Stimulated activated naive CD8-positive, alpha-beta T cell treated with anti-CD3 and anti-CD28 coated beads, Interleukin-15, Interleukin-2, amounts not matched to agents 100 ng/mL and 50 ng/mL, for 24 hours (primary cell): ENCODE measurements around the gene RNF208.

Source experiments
- H3K27ac Mint-ChIP-seq: one replicate; pipeline ENCODE4 v1.8.0; 2021; ENCODE audit warnings: mild to moderate bottlenecking, mixed read lengths
- H3K27me3 Mint-ChIP-seq: one replicate; pipeline ENCODE4 v1.8.0; 2021; ENCODE audit warnings: mixed read lengths
- H3K36me3 Mint-ChIP-seq: one replicate; pipeline ENCODE4 v1.8.0; 2021; ENCODE audit warnings: low read depth, mixed read lengths
- H3K4me1 Mint-ChIP-seq: one replicate; pipeline ENCODE4 v1.8.0; 2021; ENCODE audit warnings: low read depth, mixed read lengths
- H3K4me3 Mint-ChIP-seq: one replicate; pipeline ENCODE4 v1.8.0; 2021; ENCODE audit warnings: mild to moderate bottlenecking, mixed read lengths
- H3K9me3 Mint-ChIP-seq: one replicate; pipeline ENCODE4 v1.8.0; 2021; ENCODE audit warnings: mixed read lengths

Gene RNF208

DNA sequence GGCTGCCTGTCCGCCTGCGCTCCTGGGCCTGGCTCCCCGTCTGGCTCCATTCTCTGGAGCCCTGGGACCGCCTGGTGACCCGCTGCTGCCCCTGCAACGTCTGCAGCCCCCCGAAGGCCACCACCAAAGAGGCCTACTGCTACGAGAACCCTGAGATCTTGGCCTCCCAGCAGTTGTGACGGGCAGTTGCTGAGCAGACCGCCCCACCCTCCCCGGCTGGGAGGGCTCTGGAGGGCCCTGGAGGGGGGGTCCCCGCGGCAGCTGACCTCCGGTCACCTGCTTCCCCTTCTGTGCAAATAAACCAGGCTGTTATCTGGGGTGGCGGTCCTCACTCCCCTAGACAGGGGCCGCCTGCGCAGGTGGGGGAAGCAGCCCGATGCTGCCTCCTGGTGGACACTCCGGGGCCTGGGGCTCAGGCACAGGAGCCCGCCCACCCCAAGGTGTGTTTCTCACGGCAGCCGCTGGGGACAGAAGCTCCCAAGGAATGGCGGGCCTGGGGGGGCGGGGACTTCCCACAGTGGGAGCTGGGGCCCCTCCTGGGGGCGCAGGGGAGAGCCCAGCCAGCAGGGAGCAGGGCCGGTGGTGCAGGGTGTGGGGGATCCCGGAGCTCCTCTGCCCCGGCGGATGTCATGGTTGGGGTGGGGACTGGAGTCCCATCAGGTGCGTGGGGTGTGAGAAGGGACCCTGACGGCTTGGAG lies 14.3 kb upstream of the RNF208 start:
- Mint-ChIP-seq H3K4me3 (no peak overlapping the region), H3K27ac (no peak overlapping the region)

GRCh38 chr9:137235424-137236237 lies 13.6 kb upstream of the RNF208 start:
- peaks cover 21% of the 10 kb centered on the region for H3K4me1 Mint-ChIP-seq
- H3K9me3 Mint-ChIP-seq, result no peaks in the 10 kb centered on the region
- no peak overlapping the region for H3K27ac Mint-ChIP-seq
- H3K4me3 Mint-ChIP-seq, result no peak overlapping the region
- H3K27me3 Mint-ChIP-seq, result no peaks in the 10 kb centered on the region
- H3K36me3 Mint-ChIP-seq, result no peaks in the 10 kb centered on the region

More for the DNA sequence above, 14.3 kb upstream of the RNF208 start:
- Mint-ChIP-seq H3K27me3 (no peaks in the 10 kb centered on the region), H3K36me3 (peaks cover 4% of the 10 kb centered on the region), H3K9me3 (no peaks in the 10 kb centered on the region), H3K4me1 (peaks cover 21% of the 10 kb centered on the region)

- H3K4me3 Mint-ChIP-seq, result no peak overlapping the region
- peaks cover 20% of the 10 kb centered on the region for H3K4me1 Mint-ChIP-seq
- H3K9me3 Mint-ChIP-seq, result no peaks in the 10 kb centered on the region
- no peaks in the 10 kb centered on the region for H3K36me3 Mint-ChIP-seq
- H3K27ac Mint-ChIP-seq, result no peak overlapping the region
- no peaks in the 10 kb centered on the region for H3K27me3 Mint-ChIP-seq
Measured at GRCh38 chr9:137234758-137235423, 12.9 kb upstream of the RNF208 start.

- H3K36me3 Mint-ChIP-seq, result no peaks in the 10 kb centered on the region
- H3K4me3 Mint-ChIP-seq, result no peak overlapping the region
- no peaks in the 10 kb centered on the region for H3K27me3 Mint-ChIP-seq
- peaks cover 15% of the 10 kb centered on the region for H3K4me1 Mint-ChIP-seq
- H3K9me3 Mint-ChIP-seq, result no peaks in the 10 kb centered on the region
- H3K27ac Mint-ChIP-seq, result no peak overlapping the region
Measured at GRCh38 chr9:137234055-137234697, 12.1 kb upstream of the RNF208 start.

DNA sequence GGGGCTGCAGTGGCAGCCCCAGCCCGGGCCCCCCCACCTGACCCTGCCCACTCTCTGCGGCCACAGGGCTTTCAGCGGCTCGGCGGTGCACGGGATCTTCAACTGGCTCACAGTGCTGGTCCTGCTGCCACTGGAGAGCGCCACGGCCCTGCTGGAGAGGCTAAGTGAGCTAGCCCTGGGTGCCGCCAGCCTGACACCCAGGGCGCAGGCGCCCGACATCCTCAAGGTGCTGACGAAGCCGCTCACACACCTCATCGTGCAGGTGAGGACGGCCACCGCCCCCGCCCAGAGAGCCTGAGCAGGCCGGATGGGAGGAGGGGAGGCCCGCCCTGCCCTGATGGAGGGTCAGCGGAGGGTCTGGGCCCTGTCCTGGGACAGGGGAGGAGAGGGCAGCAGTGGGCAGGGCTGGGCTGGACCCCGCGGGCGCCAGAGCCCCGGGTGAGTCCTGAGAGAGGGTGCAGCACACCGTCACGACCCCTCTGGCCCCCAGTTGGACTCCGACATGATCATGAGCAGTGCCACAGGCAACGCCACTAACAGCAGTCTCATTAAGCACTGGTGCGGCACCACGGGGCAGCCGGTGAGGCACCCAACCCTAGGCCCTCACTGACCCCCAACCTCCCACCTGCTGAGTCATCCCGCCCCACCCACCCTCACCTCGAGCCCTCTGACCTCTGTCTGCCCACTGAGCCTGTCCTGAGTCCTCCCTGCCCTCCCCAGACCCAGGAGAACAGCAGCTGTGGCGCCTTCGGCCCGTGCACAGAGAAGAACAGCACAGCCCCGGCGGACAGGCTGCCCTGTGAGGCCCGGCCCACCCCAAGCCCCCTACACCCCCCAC lies 11.3 kb upstream of the RNF208 start:
- no peaks in the 10 kb centered on the region for H3K9me3 Mint-ChIP-seq
- no peak overlapping the region for H3K27ac Mint-ChIP-seq
- H3K27me3 Mint-ChIP-seq, result no peaks in the 10 kb centered on the region
- H3K4me1 Mint-ChIP-seq, result peaks cover 8% of the 10 kb centered on the region
- no peaks in the 10 kb centered on the region for H3K36me3 Mint-ChIP-seq
- no peak overlapping the region for H3K4me3 Mint-ChIP-seq

DNA sequence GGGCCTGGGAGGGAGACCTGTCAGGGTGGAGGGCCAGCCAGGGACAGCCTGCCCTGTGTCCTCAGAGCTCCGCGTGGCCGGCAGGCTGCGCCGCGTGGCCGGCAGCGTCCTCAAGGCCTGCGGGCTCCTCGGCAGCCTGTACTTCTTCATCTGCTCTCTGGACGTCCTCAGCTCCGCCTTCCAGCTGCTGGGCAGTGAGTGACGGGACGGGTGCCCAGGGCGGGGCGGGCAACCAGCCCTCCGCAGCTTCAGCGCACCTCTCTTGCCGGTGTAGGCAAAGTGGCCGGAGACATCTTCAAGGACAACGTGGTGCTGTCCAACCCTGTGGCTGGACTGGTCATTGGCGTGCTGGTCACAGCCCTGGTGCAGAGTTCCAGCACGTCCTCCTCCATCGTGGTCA lies 10.5 kb upstream of the RNF208 start:
- Mint-ChIP-seq H3K36me3 (no peaks in the 10 kb centered on the region), H3K4me1 (peaks cover 5% of the 10 kb centered on the region), H3K27me3 (peaks cover 3% of the 10 kb centered on the region), H3K4me3 (no peak overlapping the region), H3K9me3 (no peaks in the 10 kb centered on the region), H3K27ac (no peak overlapping the region)

GRCh38 chr9:137232101-137232500 lies 10.1 kb upstream of the RNF208 start:
- H3K4me1 Mint-ChIP-seq, result peaks cover 4% of the 10 kb centered on the region
- peaks cover 4% of the 10 kb centered on the region for H3K27me3 Mint-ChIP-seq
- H3K9me3 Mint-ChIP-seq, result no peaks in the 10 kb centered on the region
- no peaks in the 10 kb centered on the region for H3K36me3 Mint-ChIP-seq
- H3K27ac Mint-ChIP-seq, result no peak overlapping the region
- H3K4me3 Mint-ChIP-seq, result no peak overlapping the region

DNA sequence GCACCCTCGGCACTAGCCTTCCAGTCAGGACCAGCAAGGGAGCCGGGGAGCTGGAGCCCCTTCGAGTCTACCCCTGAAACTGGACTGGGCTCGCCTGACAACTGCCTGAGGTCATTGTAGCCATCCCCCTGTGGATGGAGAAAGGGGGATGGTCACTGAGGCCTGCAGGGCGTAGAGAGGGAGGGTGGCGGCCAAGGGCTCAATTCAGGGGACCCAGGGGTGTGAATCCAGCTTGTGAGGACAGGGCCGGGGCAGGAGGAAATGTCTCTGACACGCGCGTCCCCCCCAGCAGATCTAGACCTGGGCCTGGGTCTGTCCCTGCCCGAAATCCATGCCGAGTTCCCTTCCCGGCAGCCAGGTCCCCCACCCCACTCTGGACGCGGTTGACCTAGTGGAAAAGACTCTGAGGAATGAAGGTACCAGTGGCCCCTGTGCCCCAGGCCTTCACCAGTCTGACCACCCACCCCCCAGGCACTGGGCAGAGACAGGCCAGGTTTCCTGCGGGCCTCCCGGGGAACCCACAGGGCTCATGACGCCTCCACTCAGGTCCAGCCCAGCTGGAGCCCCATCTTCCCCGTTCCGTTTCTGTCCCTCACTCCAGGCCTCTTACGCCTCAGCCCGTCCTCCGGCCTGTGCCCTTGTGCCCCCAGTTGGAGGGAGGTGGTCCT lies 9.5 kb upstream of the RNF208 start:
- Mint-ChIP-seq H3K4me3 (no peak overlapping the region), H3K27ac (no peak overlapping the region), H3K4me1 (peaks cover 4% of the 10 kb centered on the region), H3K36me3 (no peaks in the 10 kb centered on the region), H3K9me3 (no peaks in the 10 kb centered on the region), H3K27me3 (peaks cover 4% of the 10 kb centered on the region)

GRCh38 chr9:137230705-137231371 lies 8.8 kb upstream of the RNF208 start, which contains the start of gene SLC34A3:
SLC34A3 (plus strand) TSS chr9:137230901; CDS start chr9:137231703, 802 bp downstream.
- H3K9me3 Mint-ChIP-seq, result no peaks in the 10 kb centered on the region
- H3K4me3 Mint-ChIP-seq, result no peak within 1 kb of the TSS
- peaks cover 4% of the 10 kb centered on the region for H3K4me1 Mint-ChIP-seq
- no peaks in the 10 kb centered on the region for H3K36me3 Mint-ChIP-seq
- H3K27me3 Mint-ChIP-seq, result peaks cover 4% of the 10 kb centered on the region
- H3K27ac Mint-ChIP-seq, result no peak within 1 kb of the TSS

DNA sequence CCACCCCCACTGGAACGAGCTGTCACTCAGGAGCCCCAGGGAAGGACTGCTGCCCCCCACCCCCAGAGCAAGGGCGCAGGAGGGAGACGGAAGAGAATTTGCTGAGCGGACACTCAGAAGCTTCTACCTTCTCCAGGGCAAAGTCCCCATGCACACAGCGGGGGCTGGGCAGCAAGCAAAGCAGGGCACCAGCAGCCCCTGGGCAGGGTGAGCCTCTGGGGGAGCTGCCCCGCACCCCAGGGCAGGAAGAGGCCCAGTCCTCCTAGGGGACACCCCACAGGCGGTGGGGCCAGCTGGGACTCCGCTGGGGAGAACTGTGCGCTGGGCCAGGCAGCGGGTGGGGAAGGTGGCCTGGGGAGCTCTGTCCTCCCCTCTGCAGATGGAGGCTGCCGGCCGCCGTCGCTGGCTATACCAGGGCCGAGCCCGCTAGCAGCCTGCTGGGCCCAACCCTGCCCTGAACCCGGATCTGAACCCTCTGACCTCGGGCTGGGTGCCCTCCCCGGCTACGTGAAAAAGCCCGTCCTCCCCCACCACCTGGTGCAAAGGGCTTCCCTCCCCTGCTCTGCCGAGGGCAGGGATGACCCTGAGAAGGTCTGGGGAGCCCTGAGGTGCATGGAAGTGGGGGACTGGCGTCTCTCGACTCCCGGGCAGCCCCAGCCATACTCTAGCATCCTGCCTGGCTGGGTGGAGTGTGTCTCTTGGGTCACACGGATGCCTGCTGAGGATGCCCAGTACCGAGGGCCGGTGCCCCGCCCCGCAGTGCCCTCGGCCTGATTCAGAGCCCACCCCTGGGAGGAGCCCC lies 8.1 kb upstream of the RNF208 start:
- Mint-ChIP-seq H3K4me3 (no peak overlapping the region), H3K27ac (no peak overlapping the region), H3K4me1 (peaks cover 4% of the 10 kb centered on the region), H3K9me3 (no peaks in the 10 kb centered on the region), H3K36me3 (no peaks in the 10 kb centered on the region), H3K27me3 (peaks cover 4% of the 10 kb centered on the region)

- Mint-ChIP-seq H3K27ac (no peak overlapping the region), H3K4me3 (no peak overlapping the region), H3K4me1 (peaks cover 4% of the 10 kb centered on the region), H3K9me3 (no peaks in the 10 kb centered on the region), H3K36me3 (no peaks in the 10 kb centered on the region), H3K27me3 (peaks cover 4% of the 10 kb centered on the region)
Measured at GRCh38 chr9:137228968-137229896, 7.2 kb upstream of the RNF208 start.

- peaks cover 4% of the 10 kb centered on the region for H3K27me3 Mint-ChIP-seq
- no peaks in the 10 kb centered on the region for H3K9me3 Mint-ChIP-seq
- H3K4me1 Mint-ChIP-seq, result peaks cover 10% of the 10 kb centered on the region
- no peaks in the 10 kb centered on the region for H3K36me3 Mint-ChIP-seq
- H3K27ac Mint-ChIP-seq, result no peak overlapping the region
- no peak overlapping the region for H3K4me3 Mint-ChIP-seq
Measured at GRCh38 chr9:137228506-137228967, 6.5 kb upstream of the RNF208 start.
